ENCODE measurements around the gene NEURL3. TPM values are rescaled to one million over a fixed set of nuclear protein-coding genes. Genes with fewer than 3 reads are reported as not detected.

NEURL3 gene
- total RNA-seq, 4 donors from 2014 or later, result 0.32 to 7.9 (median 7.0) TPM; not detected in 1

- Histone ChIP-seq H3K4me3 (no peak overlapping the region), H3K27ac (no peak overlapping the region)
- no peak for DNase-seq
Observed at GRCh38 chr2:96549466-96549785, 44.3 kb upstream of the NEURL3 start.

GRCh38 chr2:96548558-96549465 lies 43.7 kb upstream of the NEURL3 start:
- no peak overlapping the region for H3K27ac ChIP-seq
- peaks cover 0 to 10% (median 0%) of the 10 kb centered on the region in 4 donors for H3K36me3 ChIP-seq
- H3K27me3 ChIP-seq, result no peaks in the 10 kb centered on the region
- no peak for DNase-seq
- in situ Hi-C loops (cut with MboI; ENCODE audit: low pct_ligation_motif_present in 1 of 4, low pct_unique_long_range_greater_than_20kb in 1 of 4, low sequenced_read_pairs in 3 of 4) (no loop called here), intact Hi-C loops (cut with DNase I; ENCODE audit: low total_unique reads) (no loop called here)
- no peaks in the 10 kb centered on the region for H3K9me3 ChIP-seq
- H3K4me3 ChIP-seq, result no peak overlapping the region
- TF ChIP-seq CTCF (IDR thresholded peaks at IDR 0.05) (no peak), EP300 (IDR thresholded peaks at IDR 0.05; ENCODE audit: low read depth) (no peak), POLR2A (IDR thresholded peaks at IDR 0.05) (no peak), POLR2AphosphoS5 (IDR thresholded peaks at IDR 0.05) (no peak)
- H3K4me1 ChIP-seq, result peaks cover 0 to under 1% (median 0%) of the 10 kb centered on the region in 4 donors
- WGBS, 2 donors (ENCODE audit: low coverage in 1 of 2), result 90% methylated on average over 24 of the region's 24 CpGs; no CpG with 5 or more reads in 1 of the 2 donors

More at GRCh38 chr2:96549466-96549785, 44.3 kb upstream of the NEURL3 start:
- in situ Hi-C loops (cut with MboI; ENCODE audit: low pct_ligation_motif_present in 1 of 4, low pct_unique_long_range_greater_than_20kb in 1 of 4, low sequenced_read_pairs in 3 of 4), result no loop called here
- Histone ChIP-seq H3K9me3 (no peaks in the 10 kb centered on the region), H3K36me3 (peaks cover 0 to 10% (median 0%) of the 10 kb centered on the region in 4 donors), H3K4me1 (peaks cover 0 to 7% (median 4%) of the 10 kb centered on the region in 4 donors), H3K27me3 (no peaks in the 10 kb centered on the region)
- TF ChIP-seq POLR2AphosphoS5 (IDR thresholded peaks at IDR 0.05) (no peak), POLR2A (IDR thresholded peaks at IDR 0.05) (no peak)
- intact Hi-C loops (cut with DNase I; ENCODE audit: low total_unique reads), result no loop called here
- 94% methylated on average over 4 of the region's 4 CpGs; no CpG with 5 or more reads in 1 of the 2 donors for WGBS, 2 donors (ENCODE audit: low coverage in 1 of 2)

GRCh38 chr2:96547731-96548171 lies 42.6 kb upstream of the NEURL3 start:
- in situ Hi-C loops (cut with MboI; ENCODE audit: low pct_ligation_motif_present in 1 of 4, low pct_unique_long_range_greater_than_20kb in 1 of 4, low sequenced_read_pairs in 3 of 4), result no loop called here

GRCh38 chr2:96547203-96547641 lies 42.1 kb upstream of the NEURL3 start:
- Histone ChIP-seq H3K9me3 (no peaks in the 10 kb centered on the region), H3K27me3 (no peaks in the 10 kb centered on the region), H3K36me3 (peaks cover 0 to 10% (median 0%) of the 10 kb centered on the region in 4 donors), H3K4me1 (peaks cover 0 to 4% (median 0%) of the 10 kb centered on the region in 4 donors), H3K4me3 (no peak overlapping the region), H3K27ac (no peak overlapping the region)
- intact Hi-C loops (cut with DNase I; ENCODE audit: low total_unique reads) (no loop called here), in situ Hi-C loops (cut with MboI; ENCODE audit: low pct_ligation_motif_present in 1 of 4, low pct_unique_long_range_greater_than_20kb in 1 of 4, low sequenced_read_pairs in 3 of 4) (no loop called here)
- WGBS, 2 donors (ENCODE audit: low coverage in 1 of 2), result 92 to 94% methylated on average over 2 to 7 of the region's 7 CpGs
- no peak for DNase-seq
- TF ChIP-seq EP300 (IDR thresholded peaks at IDR 0.05; ENCODE audit: low read depth) (no peak), POLR2AphosphoS5 (IDR thresholded peaks at IDR 0.05) (no peak)

More at GRCh38 chr2:96547731-96548171, 42.6 kb upstream of the NEURL3 start:
- no peak overlapping the region for H3K4me3 ChIP-seq
- H3K4me1 ChIP-seq, result peaks cover 0 to 4% (median 0%) of the 10 kb centered on the region in 4 donors
- peaks cover 0 to 10% (median 0%) of the 10 kb centered on the region in 4 donors for H3K36me3 ChIP-seq
- no peaks in the 10 kb centered on the region for H3K27me3 ChIP-seq
- intact Hi-C loops (cut with DNase I; ENCODE audit: low total_unique reads), result no loop called here
- TF ChIP-seq POLR2AphosphoS5 (IDR thresholded peaks at IDR 0.05), result no peak
- TF ChIP-seq EP300 (IDR thresholded peaks at IDR 0.05; ENCODE audit: low read depth), result no peak
- TF ChIP-seq CTCF (IDR thresholded peaks at IDR 0.05), result no peak
- no peak for TF ChIP-seq POLR2A (IDR thresholded peaks at IDR 0.05)
- no peaks in the 10 kb centered on the region for H3K9me3 ChIP-seq
- H3K27ac ChIP-seq, result no peak overlapping the region
- 82% methylated on average over 6 of the region's 6 CpGs; no CpG with 5 or more reads in 1 of the 2 donors for WGBS, 2 donors (ENCODE audit: low coverage in 1 of 2)
- DNase-seq, result peak; percentile 3

- H3K27ac ChIP-seq, result no peak overlapping the region
- DNase-seq, result no peak
- no peak for TF ChIP-seq POLR2A (IDR thresholded peaks at IDR 0.05)
- no peaks in the 10 kb centered on the region for H3K9me3 ChIP-seq
- H3K4me1 ChIP-seq, result peaks cover 0 to 4% (median 1%) of the 10 kb centered on the region in 4 donors
- peaks cover 0 to 10% (median 0%) of the 10 kb centered on the region in 4 donors for H3K36me3 ChIP-seq
- in situ Hi-C loops (cut with MboI; ENCODE audit: low pct_ligation_motif_present in 1 of 4, low pct_unique_long_range_greater_than_20kb in 1 of 4, low sequenced_read_pairs in 3 of 4), result no loop called here
- intact Hi-C loops (cut with DNase I; ENCODE audit: low total_unique reads), result no loop called here
- 79 to 87% methylated on average over 7 to 8 of the region's 8 CpGs for WGBS, 2 donors (ENCODE audit: low coverage in 1 of 2)
- no peak overlapping the region for H3K4me3 ChIP-seq
- no peaks in the 10 kb centered on the region for H3K27me3 ChIP-seq
Observed at GRCh38 chr2:96546797-96547196, 41.6 kb upstream of the NEURL3 start.
